ENCODE results near the gene PPP1R2C.

The PPP1R2C gene

DNA sequence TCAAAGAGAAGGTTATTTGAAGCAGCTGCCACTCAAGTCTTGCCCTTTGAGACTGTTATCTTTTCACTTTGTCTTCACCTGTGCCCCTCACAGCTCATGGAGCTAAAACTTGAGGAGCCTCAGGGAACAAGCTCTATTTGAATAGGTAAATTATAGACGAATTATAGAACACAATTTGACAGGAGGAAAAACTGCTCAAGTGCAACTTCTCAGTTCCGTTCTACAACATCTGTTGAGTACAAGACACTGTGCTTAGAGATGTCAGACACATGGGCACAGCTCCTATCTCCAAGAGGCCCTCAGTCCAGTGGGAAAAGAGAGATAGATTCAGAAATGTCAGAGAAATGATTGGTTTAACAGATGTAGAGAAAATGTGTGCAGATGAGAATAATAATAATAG, 5.1 kb downstream of the PPP1R2C start:
- Histone ChIP-seq H3K27ac (ENCODE audit: low read length) (no peak overlapping the region), H3K4me2 (ENCODE audit: low read depth, low read length) (no peak overlapping the region), H3K9me2 (replicated peaks; ENCODE audit: insufficient read depth, low read length) (no peaks in the 10 kb centered on the region), H3F3A (ENCODE audit: insufficient read depth, low read length) (no peaks in the 10 kb centered on the region), H3K9me3 (replicated peaks; ENCODE audit: insufficient read depth, low read length) (no peaks in the 10 kb centered on the region), H3K79me2 (ENCODE audit: low read length) (no peaks in the 10 kb centered on the region), H2AFZ (ENCODE audit: low read length) (no peak overlapping the region), H3K9ac (ENCODE audit: low read length) (no peak overlapping the region), H3K4me1 (ENCODE audit: low read length) (no peaks in the 10 kb centered on the region), H3K27me3 (replicated peaks; ENCODE audit: insufficient read depth, low read length) (no peaks in the 10 kb centered on the region), H4K20me1 (ENCODE audit: insufficient read depth, low read length) (no peaks in the 10 kb centered on the region), H3K4me3 (ENCODE audit: low read length) (no peak overlapping the region), H3K36me3 (replicated peaks; ENCODE audit: insufficient read depth, low read length) (no peaks in the 10 kb centered on the region)
- DNase-seq, result no peak
- TF ChIP-seq, protein P1, sequence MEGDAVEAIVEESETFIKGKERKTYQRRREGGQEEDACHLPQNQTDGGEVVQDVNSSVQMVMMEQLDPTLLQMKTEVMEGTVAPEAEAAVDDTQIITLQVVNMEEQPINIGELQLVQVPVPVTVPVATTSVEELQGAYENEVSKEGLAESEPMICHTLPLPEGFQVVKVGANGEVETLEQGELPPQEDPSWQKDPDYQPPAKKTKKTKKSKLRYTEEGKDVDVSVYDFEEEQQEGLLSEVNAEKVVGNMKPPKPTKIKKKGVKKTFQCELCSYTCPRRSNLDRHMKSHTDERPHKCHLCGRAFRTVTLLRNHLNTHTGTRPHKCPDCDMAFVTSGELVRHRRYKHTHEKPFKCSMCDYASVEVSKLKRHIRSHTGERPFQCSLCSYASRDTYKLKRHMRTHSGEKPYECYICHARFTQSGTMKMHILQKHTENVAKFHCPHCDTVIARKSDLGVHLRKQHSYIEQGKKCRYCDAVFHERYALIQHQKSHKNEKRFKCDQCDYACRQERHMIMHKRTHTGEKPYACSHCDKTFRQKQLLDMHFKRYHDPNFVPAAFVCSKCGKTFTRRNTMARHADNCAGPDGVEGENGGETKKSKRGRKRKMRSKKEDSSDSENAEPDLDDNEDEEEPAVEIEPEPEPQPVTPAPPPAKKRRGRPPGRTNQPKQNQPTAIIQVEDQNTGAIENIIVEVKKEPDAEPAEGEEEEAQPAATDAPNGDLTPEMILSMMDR (IDR thresholded peaks at IDR 0.05; ENCODE audit: low read length), result no peak

DNA sequence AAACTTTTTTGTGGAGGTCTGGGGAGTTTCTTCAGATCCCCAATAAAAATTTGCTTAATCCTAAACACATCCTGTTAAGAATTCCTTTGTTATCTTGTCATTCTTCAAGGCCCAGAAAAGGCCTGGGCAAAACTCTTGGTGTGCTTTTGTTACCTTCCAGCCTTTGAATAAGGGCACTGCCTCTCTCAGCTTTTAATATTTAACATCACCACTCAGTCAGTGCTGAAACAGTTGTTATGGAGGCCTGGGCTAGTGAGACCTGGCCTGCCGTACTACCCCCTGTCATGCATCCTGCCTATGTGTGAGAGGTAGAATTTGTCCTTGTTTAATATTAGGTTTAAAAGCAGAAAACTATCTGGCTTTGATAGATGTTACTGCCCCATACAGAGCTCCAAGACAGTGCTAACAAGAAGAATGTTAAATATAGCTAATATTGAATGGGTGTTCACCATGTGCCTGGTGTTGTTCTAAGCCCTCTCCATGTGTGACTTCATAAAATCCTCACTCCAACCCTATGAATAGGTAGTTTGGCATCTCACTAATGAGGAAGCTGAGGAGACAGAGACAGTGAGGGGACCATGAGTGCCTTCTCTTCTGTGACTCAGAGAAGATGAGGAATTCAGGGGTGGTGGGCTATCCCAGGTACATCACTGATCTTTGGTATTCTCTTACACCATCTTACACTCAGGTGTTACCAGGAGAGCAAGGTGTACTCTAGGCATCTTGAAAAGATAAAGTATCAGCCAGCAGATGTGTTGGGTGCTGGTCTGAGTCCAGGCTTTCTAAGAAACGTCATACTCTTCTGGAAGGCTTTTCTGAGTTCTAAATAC, 6.2 kb downstream of the PPP1R2C start:
- no peaks in the 10 kb centered on the region for H4K20me1 ChIP-seq (ENCODE audit: insufficient read depth, low read length)
- no peak overlapping the region for H3K4me2 ChIP-seq (ENCODE audit: low read depth, low read length)
- H3K79me2 ChIP-seq (ENCODE audit: low read length), result no peaks in the 10 kb centered on the region
- no peak for DNase-seq
- no peaks in the 10 kb centered on the region for H3K9me2 ChIP-seq (replicated peaks; ENCODE audit: insufficient read depth, low read length)
- H3K36me3 ChIP-seq (replicated peaks; ENCODE audit: insufficient read depth, low read length), result no peaks in the 10 kb centered on the region
- H3K4me3 ChIP-seq (ENCODE audit: low read length), result no peak overlapping the region
- H3K9me3 ChIP-seq (replicated peaks; ENCODE audit: insufficient read depth, low read length), result no peaks in the 10 kb centered on the region
- no peaks in the 10 kb centered on the region for H3F3A ChIP-seq (ENCODE audit: insufficient read depth, low read length)
- H3K27ac ChIP-seq (ENCODE audit: low read length), result no peak overlapping the region
- no peaks in the 10 kb centered on the region for H3K27me3 ChIP-seq (replicated peaks; ENCODE audit: insufficient read depth, low read length)
- H3K9ac ChIP-seq (ENCODE audit: low read length), result no peak overlapping the region
- no peak overlapping the region for H2AFZ ChIP-seq (ENCODE audit: low read length)
- no peak for TF ChIP-seq EZH2phosphoT487 (IDR thresholded peaks at IDR 0.05; ENCODE audit: low read length)
- TF ChIP-seq EZH2 (optimal IDR thresholded peaks at IDR 0.05; ENCODE audit: low read depth, low read length), result no peak
- TF ChIP-seq, protein P1 (IDR thresholded peaks at IDR 0.05; ENCODE audit: low read length), result no peak
- no peaks in the 10 kb centered on the region for H3K4me1 ChIP-seq (ENCODE audit: low read length)

DNA sequence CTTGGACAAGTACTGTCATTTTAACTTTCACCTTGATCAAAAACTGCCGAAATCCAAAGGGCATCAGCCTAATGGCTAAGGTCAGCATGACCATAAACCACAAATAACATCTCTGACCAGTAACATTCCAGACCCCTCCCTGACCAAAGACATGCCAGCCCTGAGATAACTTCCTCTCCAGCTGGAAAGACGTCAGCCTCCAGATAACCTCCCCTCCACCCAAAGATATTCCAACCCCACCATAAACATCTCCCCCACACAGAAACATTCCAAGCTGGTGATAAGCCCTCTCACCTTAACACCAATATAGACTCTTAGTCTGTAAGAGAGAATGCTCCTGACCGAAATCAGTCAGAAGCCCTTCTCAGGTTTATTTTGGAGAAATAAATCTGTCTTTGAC, 7.4 kb downstream of the PPP1R2C start:
- TF ChIP-seq EZH2 (optimal IDR thresholded peaks at IDR 0.05; ENCODE audit: low read depth, low read length), result no peak
- TF ChIP-seq, protein P1 (IDR thresholded peaks at IDR 0.05; ENCODE audit: low read length), result no peak
- TF ChIP-seq EZH2phosphoT487 (IDR thresholded peaks at IDR 0.05; ENCODE audit: low read length), result no peak
- no peaks in the 10 kb centered on the region for H3K9me3 ChIP-seq (replicated peaks; ENCODE audit: insufficient read depth, low read length)

More for the DNA sequence above, 7.4 kb downstream of the PPP1R2C start:
- Histone ChIP-seq H3K4me2 (ENCODE audit: low read depth, low read length) (no peak overlapping the region), H2AFZ (ENCODE audit: low read length) (no peak overlapping the region), H3F3A (ENCODE audit: insufficient read depth, low read length) (no peaks in the 10 kb centered on the region), H3K79me2 (ENCODE audit: low read length) (no peaks in the 10 kb centered on the region), H3K4me3 (ENCODE audit: low read length) (no peak overlapping the region), H4K20me1 (ENCODE audit: insufficient read depth, low read length) (no peaks in the 10 kb centered on the region), H3K9me2 (replicated peaks; ENCODE audit: insufficient read depth, low read length) (no peaks in the 10 kb centered on the region), H3K27ac (ENCODE audit: low read length) (no peak overlapping the region), H3K27me3 (replicated peaks; ENCODE audit: insufficient read depth, low read length) (no peaks in the 10 kb centered on the region), H3K9ac (ENCODE audit: low read length) (no peak overlapping the region), H3K36me3 (replicated peaks; ENCODE audit: insufficient read depth, low read length) (no peaks in the 10 kb centered on the region), H3K4me1 (ENCODE audit: low read length) (no peaks in the 10 kb centered on the region)
- no peak for DNase-seq

All from MM.1S (cell line).